ENCODE measurements around the gene PCCA. TPM values are rescaled to one million over a fixed set of nuclear protein-coding genes. Genes with fewer than 3 reads are reported as not detected.
"Not testable (repeated sequence)": the region's sequence is repeated elsewhere in the genome, so short reads cannot be mapped to it uniquely, and the experiment has no call there.

The PCCA gene
- total and polyA plus RNA-seq, 5 donors: 35.6 to 56.2 (median 54.6) TPM

GRCh38 chr13:100214886-100215285, 126.0 kb downstream of the PCCA start:
- ATAC-seq (no peak), DNase-seq (no peak)
- Histone ChIP-seq H3K27me3 (ENCODE audit: control insufficient read depth, insufficient read depth) (no peaks in the 10 kb centered on the region), H3K4me3 (ENCODE audit: low read length) (no peak overlapping the region), H3K4me1 (ENCODE audit: control insufficient read depth, insufficient read depth, low read length) (no peaks in the 10 kb centered on the region), H3K9me3 (ENCODE audit: control insufficient read depth, low read length) (no peaks in the 10 kb centered on the region), H3K27ac (ENCODE audit: low read length) (no peak overlapping the region)
- intact Hi-C loops (cut with DNase I): no loop called here
- WGBS: 91% methylated on average over 3 of the region's 3 CpGs

GRCh38 chr13:100221166-100221565, 132.3 kb downstream of the PCCA start:
- Histone ChIP-seq H3K27ac (ENCODE audit: low read length) (no peak overlapping the region), H3K4me1 (ENCODE audit: control insufficient read depth, insufficient read depth, low read length) (no peaks in the 10 kb centered on the region), H3K4me3 (ENCODE audit: low read length) (no peak overlapping the region), H3K9me3 (ENCODE audit: control insufficient read depth, low read length) (no peaks in the 10 kb centered on the region), H3K27me3 (ENCODE audit: control insufficient read depth, insufficient read depth) (no peaks in the 10 kb centered on the region)
- ATAC-seq (no peak), DNase-seq (no peak)
- 82% methylated on average over 2 of the region's 2 CpGs for WGBS
- intact Hi-C loops (cut with DNase I): no loop called here

GRCh38 chr13:100223966-100224530, 135.2 kb downstream of the PCCA start:
- ATAC-seq; intact Hi-C loops (cut with DNase I); H3K4me1 ChIP-seq (ENCODE audit: control insufficient read depth, insufficient read depth, low read length); H3K9me3 ChIP-seq (ENCODE audit: control insufficient read depth, low read length); H3K4me3 ChIP-seq (ENCODE audit: low read length); H3K27ac ChIP-seq (ENCODE audit: low read length); DNase-seq; H3K27me3 ChIP-seq (ENCODE audit: control insufficient read depth, insufficient read depth): not testable (repeated sequence)
- 93% methylated on average over 30 of the region's 30 CpGs for WGBS

GRCh38 chr13:100229603-100230002, 140.7 kb downstream of the PCCA start:
- no peaks in the 10 kb centered on the region for H3K27me3 ChIP-seq (ENCODE audit: control insufficient read depth, insufficient read depth)
- DNase-seq (no peak), ATAC-seq (no peak)
- no peaks in the 10 kb centered on the region for H3K9me3 ChIP-seq (ENCODE audit: control insufficient read depth, low read length)
- no peaks in the 10 kb centered on the region for H3K4me1 ChIP-seq (ENCODE audit: control insufficient read depth, insufficient read depth, low read length)
- intact Hi-C loops (cut with DNase I): loop anchor here (5.0 to 10.0 kb wide), 3 partner anchors 312 to 575 kb away; no protein-coding TSS in a partner anchor
- no peak overlapping the region for H3K4me3 ChIP-seq (ENCODE audit: low read length)
- no peak overlapping the region for H3K27ac ChIP-seq (ENCODE audit: low read length)
- 91% methylated on average over 7 of the region's 7 CpGs for WGBS

GRCh38 chr13:100230769-100231149, 141.9 kb downstream of the PCCA start:
- intact Hi-C loops (cut with DNase I): loop anchor here (5.0 to 10.0 kb wide), 3 partner anchors 313 to 576 kb away; no protein-coding TSS in a partner anchor
- H3K9me3 ChIP-seq (ENCODE audit: control insufficient read depth, low read length): no peaks in the 10 kb centered on the region
- WGBS: 77% methylated on average over 3 of the region's 3 CpGs
- H3K4me1 ChIP-seq (ENCODE audit: control insufficient read depth, insufficient read depth, low read length): no peaks in the 10 kb centered on the region
- no peaks in the 10 kb centered on the region for H3K27me3 ChIP-seq (ENCODE audit: control insufficient read depth, insufficient read depth)
- DNase-seq: no peak
- H3K4me3 ChIP-seq (ENCODE audit: low read length): no peak overlapping the region
- no peak overlapping the region for H3K27ac ChIP-seq (ENCODE audit: low read length)
- no peak for ATAC-seq

GRCh38 chr13:100231176-100231575, 142.3 kb downstream of the PCCA start:
- no peaks in the 10 kb centered on the region for H3K9me3 ChIP-seq (ENCODE audit: control insufficient read depth, low read length)
- no peak overlapping the region for H3K27ac ChIP-seq (ENCODE audit: low read length)
- H3K4me3 ChIP-seq (ENCODE audit: low read length): no peak overlapping the region
- ATAC-seq: no peak
- H3K4me1 ChIP-seq (ENCODE audit: control insufficient read depth, insufficient read depth, low read length): no peaks in the 10 kb centered on the region
- 97% methylated on average over 3 of the region's 3 CpGs for WGBS
- DNase-seq: no peak
- H3K27me3 ChIP-seq (ENCODE audit: control insufficient read depth, insufficient read depth): no peaks in the 10 kb centered on the region
- intact Hi-C loops (cut with DNase I): loop anchor here (5.0 to 10.0 kb wide), 3 partner anchors 314 to 576 kb away; no protein-coding TSS in a partner anchor

GRCh38 chr13:100234006-100234405, 145.1 kb downstream of the PCCA start:
- ATAC-seq (no peak), DNase-seq (no peak)
- H3K27ac ChIP-seq (ENCODE audit: low read length): no peak overlapping the region
- no peaks in the 10 kb centered on the region for H3K9me3 ChIP-seq (ENCODE audit: control insufficient read depth, low read length)
- no peak overlapping the region for H3K4me3 ChIP-seq (ENCODE audit: low read length)
- no peaks in the 10 kb centered on the region for H3K4me1 ChIP-seq (ENCODE audit: control insufficient read depth, insufficient read depth, low read length)
- intact Hi-C loops (cut with DNase I): loop anchor here (5.0 to 10.0 kb wide), 3 partner anchors 317 to 579 kb away; no protein-coding TSS in a partner anchor
- no peaks in the 10 kb centered on the region for H3K27me3 ChIP-seq (ENCODE audit: control insufficient read depth, insufficient read depth)
- WGBS: 63% methylated on average over 4 of the region's 4 CpGs

GRCh38 chr13:100234524-100235136, 145.7 kb downstream of the PCCA start:
- intact Hi-C loops (cut with DNase I): loop anchor here (5.0 to 10.0 kb wide), 4 partner anchors 317 to 580 kb away; no protein-coding TSS in a partner anchor
- Histone ChIP-seq H3K27ac (ENCODE audit: low read length) (no peak overlapping the region), H3K9me3 (ENCODE audit: control insufficient read depth, low read length) (no peaks in the 10 kb centered on the region), H3K4me1 (ENCODE audit: control insufficient read depth, insufficient read depth, low read length) (no peaks in the 10 kb centered on the region), H3K4me3 (ENCODE audit: low read length) (no peak overlapping the region), H3K27me3 (ENCODE audit: control insufficient read depth, insufficient read depth) (no peaks in the 10 kb centered on the region)
- no peak for DNase-seq
- 62% methylated on average over 4 of the region's 4 CpGs for whole genome bisulfite sequencing
- ATAC-seq: no peak

- intact Hi-C loops (cut with DNase I): loop anchor here (5.0 to 10.0 kb wide), 4 partner anchors 318 to 581 kb away; no protein-coding TSS in a partner anchor
- no peak overlapping the region for H3K4me3 ChIP-seq (ENCODE audit: low read length)
- no peak for ATAC-seq
These were observed 146.5 kb downstream of the PCCA start for GRCh38 chr13:100235311-100235901.

GRCh38 chr13:100240109-100240779, 151.4 kb downstream of the PCCA start:
- H3K27me3 ChIP-seq (ENCODE audit: control insufficient read depth, insufficient read depth): no peaks in the 10 kb centered on the region
- H3K9me3 ChIP-seq (ENCODE audit: control insufficient read depth, low read length): no peaks in the 10 kb centered on the region
- no peak overlapping the region for H3K27ac ChIP-seq (ENCODE audit: low read length)
- ATAC-seq: no peak
- H3K4me3 ChIP-seq (ENCODE audit: low read length): no peak overlapping the region
- intact Hi-C loops (cut with DNase I): loop anchor here in 1 of 4 donors (10.0 kb wide), 1 partner anchor 275 kb away; no protein-coding TSS in a partner anchor
- no peaks in the 10 kb centered on the region for H3K4me1 ChIP-seq (ENCODE audit: control insufficient read depth, insufficient read depth, low read length)
- 95% methylated on average over 4 of the region's 4 CpGs for WGBS
- no peak for DNase-seq

More at GRCh38 chr13:100235311-100235901, 146.5 kb downstream of the PCCA start:
- DNase-seq: no peak
- 31% methylated on average over 5 of the region's 5 CpGs for WGBS
- H3K27me3 ChIP-seq (ENCODE audit: control insufficient read depth, insufficient read depth): no peaks in the 10 kb centered on the region
- H3K27ac ChIP-seq (ENCODE audit: low read length): no peak overlapping the region
- H3K9me3 ChIP-seq (ENCODE audit: control insufficient read depth, low read length): no peaks in the 10 kb centered on the region
- no peaks in the 10 kb centered on the region for H3K4me1 ChIP-seq (ENCODE audit: control insufficient read depth, insufficient read depth, low read length)

- intact Hi-C loops (cut with DNase I): loop anchor here in 1 of 4 donors (10.0 kb wide), 1 partner anchor 270 kb away; no protein-coding TSS in a partner anchor
- 38% methylated on average over 3 of the region's 3 CpGs for WGBS
- DNase-seq (no peak), ATAC-seq (peak in 1 of 2 donors; percentile 46)
- Histone ChIP-seq H3K9me3 (ENCODE audit: control insufficient read depth, low read length) (no peaks in the 10 kb centered on the region), H3K4me3 (ENCODE audit: low read length) (no peak overlapping the region), H3K4me1 (ENCODE audit: control insufficient read depth, insufficient read depth, low read length) (no peaks in the 10 kb centered on the region), H3K27ac (ENCODE audit: low read length) (no peak overlapping the region), H3K27me3 (ENCODE audit: control insufficient read depth, insufficient read depth) (no peaks in the 10 kb centered on the region)
These were observed 155.5 kb downstream of the PCCA start for GRCh38 chr13:100244431-100244830.
